ENCODE data around the gene MFRP.
A peak's percentile ranks its signal among the peaks of the same experiment; 100 is the strongest.

Gene MFRP

GRCh38 chr11:119376197-119376847 lies 29.8 kb upstream of the MFRP start:
- H3K79me2 ChIP-seq (ENCODE audit: insufficient read depth, low read length) = no peaks in the 10 kb centered on the region
- no peaks in the 10 kb centered on the region for H3K27me3 ChIP-seq (ENCODE audit: insufficient read depth, low read length, poor library complexity, severe bottlenecking)
- no peak overlapping the region for H3K4me2 ChIP-seq (ENCODE audit: low read depth, low read length, poor library complexity, severe bottlenecking)
- no peaks in the 10 kb centered on the region for H3F3A ChIP-seq (ENCODE audit: low read depth)
- H3K9me3 ChIP-seq (ENCODE audit: insufficient read depth, low read depth, low read length) = no peaks in the 10 kb centered on the region
- H3K4me1 ChIP-seq (ENCODE audit: insufficient read depth, low read length, poor library complexity, severe bottlenecking) = peaks cover 30% of the 10 kb centered on the region
- H3K36me3 ChIP-seq (ENCODE audit: insufficient read depth, low read length) = no peaks in the 10 kb centered on the region
- no peaks in the 10 kb centered on the region for H3K9me2 ChIP-seq (replicated peaks; ENCODE audit: low read depth, low read length)
- no peaks in the 10 kb centered on the region for H4K20me1 ChIP-seq (ENCODE audit: insufficient read depth, low read length, poor library complexity, severe bottlenecking)
- TF ChIP-seq EZH2phosphoT487 (IDR thresholded peaks at IDR 0.05; ENCODE audit: borderline replicate concordance) (no peak), CTCF (conservative IDR thresholded peaks at IDR 0.05; ENCODE audit: low read length) (no peak)
- peak overlapping the region; percentile 46 for H3K9ac ChIP-seq (ENCODE audit: low read depth, low read length, poor library complexity, severe bottlenecking)
- no peak overlapping the region for H3K4me3 ChIP-seq (ENCODE audit: low read length, poor library complexity, severe bottlenecking)
- H2AFZ ChIP-seq (ENCODE audit: low read length) = no peak overlapping the region

DNA sequence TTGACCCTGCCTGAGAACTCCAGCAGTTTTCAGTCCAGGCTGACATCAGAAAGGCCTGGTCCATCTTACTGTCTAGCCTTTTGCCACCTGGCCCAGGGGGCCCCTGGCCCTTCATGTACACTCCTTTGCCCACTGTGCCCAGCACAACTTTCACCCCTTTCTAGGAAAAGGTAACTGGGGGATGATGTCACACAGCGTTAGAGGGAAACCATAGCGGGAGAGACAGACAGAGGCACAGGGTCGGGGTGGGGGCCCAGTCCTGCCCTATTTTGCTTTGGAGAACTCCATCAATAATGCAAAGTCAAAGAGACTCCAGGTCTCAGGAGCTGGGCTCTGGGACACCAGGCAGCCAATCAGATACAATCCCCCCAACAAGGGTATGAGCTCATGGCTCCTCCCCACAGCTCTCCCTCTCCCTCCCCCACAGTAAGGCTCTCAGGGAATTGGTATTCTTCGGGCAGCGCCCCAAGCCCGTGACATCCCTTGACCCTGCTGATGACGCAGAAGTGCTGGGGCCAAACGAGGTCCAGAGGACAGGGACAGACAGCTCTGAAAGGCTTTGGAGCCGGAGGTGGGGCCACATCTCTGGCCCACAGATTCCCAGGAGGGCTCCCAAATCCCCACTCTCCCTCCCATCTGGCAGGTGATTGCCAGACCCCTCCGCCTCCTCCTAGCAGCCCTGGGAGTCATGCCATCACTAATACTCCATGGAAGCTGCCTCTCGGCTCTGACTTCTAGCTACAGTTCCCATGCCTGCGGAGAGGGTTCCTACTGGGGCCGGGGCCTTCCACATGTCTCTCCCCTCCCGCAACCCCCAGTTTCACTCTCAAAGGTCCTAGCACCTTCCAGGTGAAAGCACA lies 29.1 kb upstream of the MFRP start:
- Histone ChIP-seq H3K9me2 (replicated peaks; ENCODE audit: low read depth, low read length) (no peaks in the 10 kb centered on the region), H3K79me2 (ENCODE audit: insufficient read depth, low read length) (no peaks in the 10 kb centered on the region), H3K4me2 (ENCODE audit: low read depth, low read length, poor library complexity, severe bottlenecking) (no peak overlapping the region), H2AFZ (ENCODE audit: low read length) (no peak overlapping the region), H3F3A (ENCODE audit: low read depth) (no peaks in the 10 kb centered on the region), H4K20me1 (ENCODE audit: insufficient read depth, low read length, poor library complexity, severe bottlenecking) (no peaks in the 10 kb centered on the region), H3K36me3 (ENCODE audit: insufficient read depth, low read length) (no peaks in the 10 kb centered on the region), H3K9me3 (ENCODE audit: insufficient read depth, low read depth, low read length) (no peaks in the 10 kb centered on the region), H3K27me3 (ENCODE audit: insufficient read depth, low read length, poor library complexity, severe bottlenecking) (no peaks in the 10 kb centered on the region), H3K4me1 (ENCODE audit: insufficient read depth, low read length, poor library complexity, severe bottlenecking) (peaks cover 25% of the 10 kb centered on the region), H3K9ac (ENCODE audit: low read depth, low read length, poor library complexity, severe bottlenecking) (peak overlapping the region; percentile 46), H3K4me3 (ENCODE audit: low read length, poor library complexity, severe bottlenecking) (no peak overlapping the region)
- TF ChIP-seq CTCF (conservative IDR thresholded peaks at IDR 0.05; ENCODE audit: low read length) = no peak
- no peak for TF ChIP-seq EZH2phosphoT487 (IDR thresholded peaks at IDR 0.05; ENCODE audit: borderline replicate concordance)

GRCh38 chr11:119374632-119375336 lies 28.3 kb upstream of the MFRP start:
- Histone ChIP-seq H3K4me1 (ENCODE audit: insufficient read depth, low read length, poor library complexity, severe bottlenecking) (peaks cover 28% of the 10 kb centered on the region), H3F3A (ENCODE audit: low read depth) (no peaks in the 10 kb centered on the region), H3K4me2 (ENCODE audit: low read depth, low read length, poor library complexity, severe bottlenecking) (no peak overlapping the region), H2AFZ (ENCODE audit: low read length) (no peak overlapping the region), H3K9me3 (ENCODE audit: insufficient read depth, low read depth, low read length) (no peaks in the 10 kb centered on the region), H3K79me2 (ENCODE audit: insufficient read depth, low read length) (no peaks in the 10 kb centered on the region), H3K36me3 (ENCODE audit: insufficient read depth, low read length) (no peaks in the 10 kb centered on the region), H3K27me3 (ENCODE audit: insufficient read depth, low read length, poor library complexity, severe bottlenecking) (no peaks in the 10 kb centered on the region), H3K9me2 (replicated peaks; ENCODE audit: low read depth, low read length) (no peaks in the 10 kb centered on the region), H4K20me1 (ENCODE audit: insufficient read depth, low read length, poor library complexity, severe bottlenecking) (no peaks in the 10 kb centered on the region), H3K9ac (ENCODE audit: low read depth, low read length, poor library complexity, severe bottlenecking) (no peak overlapping the region), H3K4me3 (ENCODE audit: low read length, poor library complexity, severe bottlenecking) (no peak overlapping the region)
- TF ChIP-seq EZH2phosphoT487 (IDR thresholded peaks at IDR 0.05; ENCODE audit: borderline replicate concordance) (no peak), CTCF (conservative IDR thresholded peaks at IDR 0.05; ENCODE audit: low read length) (no peak)
